GM18520 (cell line): ENCODE results near the gene SPDYE2B.
"Not testable (repeated sequence)": the region's sequence is repeated elsewhere in the genome, so short reads cannot be mapped to it uniquely, and the experiment has no call there.

Source experiments
- ATAC-seq: cut with Tn5 transposase; IDR thresholded peaks from one replicate; pipeline ENCODE4 v1.9.1; 2021; ENCODE audit not compliant: unreplicated experiment

SPDYE2B gene

GRCh38 chr7:102697642-102698512 is 47.8 kb downstream of the SPDYE2B start:
- not testable (repeated sequence) for ATAC-seq

GRCh38 chr7:102698962-102699750 is 49.0 kb downstream of the SPDYE2B start:
- not testable (repeated sequence) for ATAC-seq
